CD1c-positive myeloid dendritic cell (primary cell): ENCODE data around the gene UXS1.

Experiments used
- DNase-seq: peaks from one replicate; pipeline ENCODE4 v3.0.0-alpha.2; 2016; ENCODE audit errors: extremely low spot score

Gene UXS1

DNA sequence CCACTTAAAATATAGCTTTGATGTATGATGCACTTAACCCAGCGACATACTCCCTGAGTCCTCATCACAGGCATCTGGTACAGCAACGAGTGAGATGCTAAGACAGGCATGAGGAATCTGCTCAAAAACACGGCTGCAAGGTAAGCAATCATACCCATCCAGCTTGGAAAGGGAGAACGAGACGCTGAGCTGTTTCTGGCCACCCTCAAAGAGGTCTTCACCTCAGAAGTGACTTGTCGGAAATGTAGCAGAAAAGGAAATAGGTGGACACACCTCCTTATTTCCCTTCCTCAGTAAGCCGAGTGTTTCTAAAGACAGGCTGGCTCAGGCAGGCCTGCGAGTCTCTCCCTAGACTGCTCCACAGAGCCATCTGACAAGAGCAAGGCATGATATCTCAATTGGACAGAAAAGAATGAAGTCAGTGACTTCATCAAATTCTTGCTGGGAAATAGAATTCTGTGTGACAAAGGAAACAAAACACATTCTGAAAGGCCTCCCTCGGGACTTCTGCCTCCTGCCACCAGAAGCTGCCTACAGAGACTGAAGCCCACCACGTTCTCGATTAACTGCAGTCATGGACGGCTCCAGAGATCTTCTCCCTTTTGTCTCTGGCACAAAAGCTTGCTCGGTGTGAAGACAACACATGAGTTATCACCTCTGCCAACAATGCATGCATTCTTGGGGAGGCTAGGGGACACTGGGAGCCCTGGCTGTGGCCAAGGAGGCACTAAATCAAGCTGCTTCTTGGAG, 84.3 kb downstream of the UXS1 start:
- no peak for DNase-seq

DNA sequence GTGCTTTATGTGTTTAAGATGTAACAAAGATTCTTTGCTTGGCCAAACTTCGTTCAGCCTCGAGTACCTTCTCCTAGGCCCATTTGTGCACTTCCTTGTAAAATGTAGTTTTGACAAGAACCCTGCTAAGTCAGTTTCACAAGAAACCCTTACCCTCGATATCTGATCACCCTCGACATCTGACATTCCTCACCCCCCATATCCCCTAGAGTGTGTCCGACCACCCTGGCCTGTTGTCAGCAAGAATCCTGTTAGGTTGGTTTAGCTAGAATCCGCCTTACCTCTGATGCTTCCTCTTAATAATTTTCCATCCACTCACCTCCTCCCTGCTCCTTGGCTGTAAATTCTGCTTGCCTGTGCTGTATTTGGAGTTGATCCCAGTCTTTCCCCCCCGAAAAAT, 85.3 kb downstream of the UXS1 start:
- DNase-seq, result no peak

DNA sequence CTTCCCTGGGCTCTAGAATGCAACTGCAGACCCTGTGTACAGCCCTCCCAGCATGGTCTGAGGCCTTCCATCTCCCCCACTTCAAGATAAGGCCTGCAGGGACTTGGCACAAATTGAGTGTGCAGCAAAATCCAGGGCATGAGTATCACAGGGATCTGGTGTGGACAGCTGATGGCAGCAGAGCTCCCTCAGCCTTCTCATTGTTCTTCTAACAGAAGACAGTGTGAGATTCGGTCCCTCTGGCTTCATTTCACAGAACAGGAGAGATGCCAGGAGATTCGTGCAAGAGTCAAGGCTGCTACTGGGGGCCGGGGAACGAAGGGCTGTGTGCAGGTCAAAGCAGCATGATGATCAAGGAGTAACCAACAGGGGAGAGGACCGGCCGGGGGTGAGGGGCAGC, 85.8 kb downstream of the UXS1 start:
- no peak for DNase-seq

DNA sequence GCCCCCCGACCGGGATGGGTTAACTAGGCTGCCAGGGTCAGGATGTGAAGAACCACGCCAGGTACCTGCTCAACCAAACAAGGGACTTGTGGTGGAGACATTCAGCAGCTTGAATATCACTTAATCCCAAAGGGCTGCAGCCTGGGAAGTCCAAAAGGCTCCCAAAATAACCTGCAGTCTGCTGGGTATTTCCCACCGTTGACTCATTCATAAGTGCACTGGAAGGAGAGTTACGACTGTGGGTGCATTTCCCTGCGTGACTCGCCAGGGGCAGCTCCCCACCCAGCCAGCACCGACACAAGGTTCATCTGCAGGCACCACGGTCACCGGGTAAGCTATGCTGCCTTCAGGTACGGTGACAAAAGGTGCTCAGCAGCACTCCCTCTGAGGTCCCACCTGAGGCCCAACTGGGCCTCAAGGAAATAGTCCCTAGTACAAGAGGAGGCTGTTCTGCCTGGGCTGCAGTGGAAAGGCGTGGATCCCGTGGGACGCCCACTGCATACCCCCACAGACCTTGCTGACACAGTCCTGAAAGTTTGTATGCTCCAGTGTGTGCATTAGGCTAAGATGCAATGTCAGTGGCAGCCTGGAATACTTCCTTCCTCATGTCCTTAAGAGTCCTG, 86.5 kb downstream of the UXS1 start:
- no peak for DNase-seq

DNA sequence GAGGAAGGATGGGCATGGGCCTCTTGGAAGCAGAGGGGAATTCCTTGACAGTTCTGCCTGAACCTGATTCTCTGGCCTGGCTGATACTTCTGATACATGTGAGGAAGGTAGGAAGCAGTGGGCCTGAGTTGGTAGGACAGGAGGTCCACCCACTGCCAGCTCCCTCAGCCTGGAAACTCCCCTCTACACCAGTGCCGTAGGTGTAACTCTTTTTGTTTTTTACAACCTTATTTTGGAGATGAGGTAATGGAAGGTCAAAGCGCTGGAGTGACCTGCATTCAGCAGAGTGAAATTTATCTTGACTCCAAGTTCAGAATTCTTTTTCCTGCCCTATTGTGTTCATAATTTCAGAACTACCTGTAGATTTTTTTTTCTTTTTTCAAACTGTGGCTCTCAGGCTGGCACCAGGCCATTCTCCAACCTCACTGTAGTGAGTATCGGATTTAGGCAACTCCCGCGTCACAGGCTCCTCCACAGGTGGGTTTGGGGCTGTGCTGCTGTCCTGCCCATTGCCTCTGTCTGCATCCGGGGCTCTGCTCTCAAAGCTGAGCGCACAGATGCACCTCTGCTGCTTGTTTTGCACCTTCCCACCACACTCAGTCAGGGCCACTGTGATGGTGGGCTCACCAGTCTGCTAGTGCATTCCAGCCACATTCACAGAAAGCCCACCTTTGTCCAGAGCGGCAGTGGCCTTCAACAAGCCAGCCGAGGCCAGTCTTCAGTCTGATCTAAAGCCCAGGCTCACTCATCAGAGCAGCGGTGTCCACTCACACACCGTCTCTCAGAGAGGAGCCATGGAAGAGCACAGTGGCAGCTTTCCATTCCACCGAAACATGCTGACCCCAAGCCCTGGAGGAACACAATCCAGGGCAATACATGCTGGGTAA, 87.2 kb downstream of the UXS1 start:
- no peak for DNase-seq

DNA sequence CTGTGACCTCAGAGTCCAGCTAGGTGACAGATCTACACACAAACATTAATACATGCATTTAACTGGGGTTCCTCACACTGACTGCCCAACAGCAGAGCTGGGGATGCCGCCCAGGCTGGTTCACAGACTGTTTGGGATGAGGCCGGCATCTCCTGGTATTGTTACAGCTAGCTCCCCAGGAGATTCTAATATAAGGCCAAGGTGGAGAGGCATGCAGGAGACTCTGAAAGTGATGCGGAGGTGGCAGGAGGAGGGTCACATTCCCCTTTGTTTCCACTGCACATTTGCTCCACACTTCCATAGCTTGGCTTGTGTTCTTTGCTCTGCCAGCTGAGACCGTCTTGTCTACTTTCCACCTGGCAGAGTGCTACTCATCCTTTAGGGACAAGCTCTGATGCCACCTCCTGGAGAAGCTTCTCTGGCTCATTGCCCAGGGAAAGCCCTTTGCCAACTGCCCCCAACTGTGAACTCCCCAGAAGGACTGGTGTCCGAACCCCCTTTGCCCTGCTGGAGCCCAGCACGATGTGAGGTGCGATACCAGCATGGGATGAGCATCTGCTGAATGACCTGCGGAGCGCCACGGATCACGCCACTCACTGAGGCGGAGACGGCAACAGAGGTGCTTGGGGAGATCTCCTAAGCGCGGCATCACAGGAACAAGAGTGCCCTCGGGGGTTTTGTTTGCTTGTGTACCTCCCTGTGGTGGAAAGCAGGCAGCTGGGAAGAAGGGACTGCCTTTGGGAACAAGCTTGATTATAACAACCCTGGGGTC, 88.8 kb downstream of the UXS1 start:
- no peak for DNase-seq

DNA sequence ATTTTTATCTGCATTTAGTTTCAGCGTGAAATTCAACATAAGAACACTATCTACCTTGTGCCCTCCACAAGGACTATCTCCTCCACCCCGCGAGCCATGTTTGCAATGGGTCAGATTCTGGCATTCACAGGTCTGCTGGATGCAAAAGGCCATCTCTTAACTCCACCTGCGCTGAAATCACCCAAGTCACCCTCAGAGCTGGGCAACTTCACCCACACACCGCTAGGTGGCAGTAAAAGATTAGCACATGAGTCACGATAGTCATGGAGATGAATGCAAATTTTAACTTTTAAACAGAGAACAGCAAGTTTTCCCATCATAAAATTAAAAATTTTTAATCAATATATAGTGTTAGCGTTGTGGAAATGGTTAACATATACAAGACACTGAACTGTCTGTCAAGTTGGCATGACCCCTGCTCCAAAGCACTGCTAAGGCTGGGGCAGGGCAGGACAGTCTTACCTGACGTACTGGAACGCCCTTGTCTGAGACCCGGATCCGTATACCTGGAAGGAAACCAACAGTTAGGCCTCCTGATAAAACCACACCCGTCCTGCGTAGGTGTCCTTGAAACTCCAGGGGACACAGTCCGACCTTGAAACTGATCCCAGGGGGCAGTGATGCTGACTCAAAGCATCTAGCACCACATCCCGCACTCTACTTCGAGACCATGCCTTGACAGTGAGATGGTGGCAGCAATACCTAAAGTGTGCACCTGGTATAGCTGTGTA, 89.6 kb downstream of the UXS1 start:
- DNase-seq, result peak; percentile 77

DNA sequence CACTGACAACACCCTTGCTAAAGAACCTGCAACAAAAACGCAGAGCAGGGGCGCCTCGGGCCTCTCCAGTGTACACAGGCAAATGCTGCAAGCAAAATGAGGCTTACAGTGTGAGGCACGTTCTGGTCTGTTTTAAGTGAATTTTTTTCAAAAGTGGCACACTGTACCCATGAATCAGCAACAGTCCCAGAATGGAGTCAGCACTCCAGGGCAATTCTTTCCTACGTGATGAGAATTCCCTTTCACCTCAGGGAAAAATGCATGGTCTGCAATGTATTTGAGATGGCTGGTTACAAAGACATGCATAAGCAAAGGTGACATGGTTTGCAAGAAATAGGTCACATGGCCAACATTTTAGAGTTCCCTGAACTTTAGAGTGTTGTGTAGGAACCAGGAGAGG, 94.4 kb downstream of the UXS1 start:
- no peak for DNase-seq

DNA sequence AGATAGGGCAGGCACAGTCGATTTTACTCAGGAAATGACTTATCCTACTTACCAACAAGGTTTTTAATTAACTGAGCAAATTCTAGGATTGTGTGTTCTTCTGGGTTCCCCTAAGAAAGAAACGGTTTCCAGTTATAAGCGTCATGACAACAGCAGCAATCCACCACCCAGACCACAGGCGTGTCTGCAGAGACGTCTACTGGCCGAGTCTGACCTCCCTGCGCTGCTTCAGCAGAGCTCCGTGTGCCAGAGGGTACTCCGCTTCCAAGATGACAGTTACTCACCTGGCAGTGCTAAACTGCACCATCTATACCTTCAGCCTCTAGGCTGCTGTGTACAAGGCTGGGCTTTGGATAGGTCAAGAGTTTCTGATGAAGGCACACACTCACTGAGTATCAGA, 95.4 kb downstream of the UXS1 start:
- no peak for DNase-seq

DNA sequence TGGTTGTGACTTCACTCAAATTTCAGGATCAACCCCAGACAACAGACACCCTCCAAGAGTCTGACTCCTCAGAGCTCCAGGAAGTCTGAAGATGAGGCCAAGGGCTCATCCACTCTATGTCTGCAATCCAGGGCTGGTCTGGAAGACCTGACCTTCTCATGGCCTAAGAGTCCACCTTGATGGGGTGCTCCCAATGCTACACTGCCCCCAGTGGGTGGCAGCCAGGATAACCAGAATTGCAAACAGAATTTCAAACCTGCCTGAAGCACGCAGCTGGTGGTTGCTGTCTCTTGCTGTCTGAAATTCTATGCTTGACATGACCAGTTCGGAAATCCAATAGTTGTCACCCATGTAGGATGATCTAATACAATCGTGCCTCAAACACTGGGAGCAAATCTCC, 96.0 kb downstream of the UXS1 start:
- DNase-seq, result no peak

DNA sequence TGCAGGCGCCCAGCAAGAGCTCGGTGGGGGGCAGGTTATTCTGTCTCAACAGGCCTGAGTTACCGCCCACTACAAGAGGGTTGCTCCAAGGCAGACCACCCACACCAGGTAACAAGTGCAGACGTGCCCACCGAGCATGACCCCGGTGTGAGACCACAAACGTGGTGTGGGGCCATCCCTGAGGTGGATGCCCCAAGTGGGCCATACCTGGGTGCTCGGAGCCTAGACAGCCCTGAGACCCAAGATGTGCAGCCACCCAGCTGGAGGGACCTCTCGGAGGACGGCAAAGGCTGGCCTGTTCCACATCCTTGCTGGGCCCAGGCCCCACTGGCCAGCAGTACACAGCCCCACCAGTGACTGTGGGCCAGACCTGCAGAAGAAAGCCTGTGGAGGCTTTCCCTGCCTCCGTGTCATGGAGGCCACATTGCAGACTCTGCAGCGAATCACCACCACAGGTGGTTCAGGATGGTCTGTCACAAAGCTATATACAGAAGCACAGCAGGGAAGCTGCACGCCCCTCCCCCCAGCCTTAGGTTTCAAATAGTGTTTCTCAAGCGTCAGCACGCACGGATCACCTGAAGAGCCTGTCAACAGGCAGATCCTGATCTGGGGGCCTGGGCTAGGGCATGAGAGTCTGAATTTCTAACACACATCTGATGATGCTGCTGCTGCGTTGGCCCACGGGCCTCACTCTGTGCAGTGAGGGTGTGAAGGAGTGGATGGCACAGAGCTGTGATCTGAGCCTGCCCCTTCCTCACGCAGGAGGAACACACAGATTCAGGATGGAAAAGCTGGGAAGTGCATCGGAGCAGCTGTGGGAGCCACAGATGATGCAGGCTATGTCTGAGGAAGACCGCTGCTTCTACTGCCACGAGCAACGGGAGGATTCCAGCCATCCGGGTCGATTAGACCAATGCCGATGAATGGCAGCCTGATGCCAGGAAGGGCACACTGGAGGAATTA, 96.8 kb downstream of the UXS1 start:
- DNase-seq, result no peak

DNA sequence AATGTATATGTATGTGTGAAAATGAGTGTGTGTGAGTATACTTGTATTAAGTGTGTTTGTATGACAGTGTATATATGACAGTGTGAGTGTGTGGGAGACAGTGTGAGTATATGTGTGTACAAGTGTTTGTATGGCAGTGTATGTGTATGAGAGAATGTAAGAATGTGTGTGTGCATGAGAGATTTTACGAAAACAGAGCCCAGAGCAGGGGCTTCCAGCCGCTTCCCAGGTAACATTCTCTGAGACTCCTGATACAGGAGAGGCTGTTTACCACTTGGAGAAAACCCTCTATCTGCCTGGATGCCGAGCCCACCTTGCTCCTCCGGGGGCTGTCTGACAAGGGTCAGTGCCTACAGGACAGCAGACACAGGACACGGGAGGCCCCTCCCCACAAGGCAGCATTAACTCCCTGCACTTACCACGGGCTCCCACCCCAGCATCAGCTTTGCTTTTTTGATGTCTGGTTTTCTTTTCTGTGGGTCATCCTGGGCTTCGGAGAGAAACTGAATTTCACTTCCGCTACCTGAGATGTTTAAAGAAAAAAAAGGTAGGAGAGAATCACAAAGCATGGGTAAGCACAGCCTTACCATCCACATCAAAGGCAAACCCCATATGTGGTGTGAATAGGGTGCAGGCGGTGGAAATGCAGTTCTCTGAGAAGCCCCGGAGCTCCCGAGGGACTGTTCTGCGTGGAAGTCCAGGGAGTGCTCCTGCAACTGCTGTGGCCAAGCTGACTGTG, 97.6 kb downstream of the UXS1 start:
- DNase-seq, result no peak

DNA sequence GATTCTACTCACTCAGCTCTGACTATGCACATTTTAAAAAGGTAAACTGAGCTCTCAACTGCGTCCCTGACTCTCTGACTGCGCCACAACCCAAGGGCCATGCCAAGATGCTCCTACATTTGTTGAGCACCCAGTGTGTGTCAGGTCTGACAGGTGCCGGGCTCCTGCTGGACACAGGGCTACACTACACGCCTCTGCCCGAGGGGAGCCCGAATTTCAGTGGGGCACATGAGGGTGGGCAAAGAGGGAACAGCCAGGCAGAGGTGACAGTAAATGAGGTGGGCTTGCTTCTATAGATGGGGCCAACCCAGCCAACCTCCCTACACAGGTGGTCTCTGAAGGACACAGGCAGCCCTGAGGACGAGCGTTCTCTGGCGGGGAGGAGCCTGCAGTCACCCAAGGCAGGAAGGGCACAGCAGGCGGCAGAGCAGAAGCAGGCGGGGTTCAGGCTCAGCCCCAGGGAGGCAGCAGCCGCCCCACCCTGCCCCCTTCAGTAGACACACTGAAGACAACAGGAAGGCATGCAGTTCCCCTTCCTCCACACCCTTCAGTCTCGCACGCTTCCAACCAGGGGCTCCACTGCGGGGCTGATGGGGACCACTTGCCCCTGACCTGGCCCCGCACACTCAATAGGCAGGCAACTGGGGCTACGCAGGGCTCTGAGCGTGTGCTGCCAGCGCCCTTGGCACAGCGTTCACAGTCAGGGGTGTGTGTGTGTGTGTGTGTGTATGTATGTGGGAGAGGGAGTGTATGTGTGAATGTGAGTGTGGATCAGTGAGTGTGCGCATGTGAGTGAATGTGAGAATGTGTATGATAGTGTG, 98.4 kb downstream of the UXS1 start:
- DNase-seq, result peak; percentile 40

DNA sequence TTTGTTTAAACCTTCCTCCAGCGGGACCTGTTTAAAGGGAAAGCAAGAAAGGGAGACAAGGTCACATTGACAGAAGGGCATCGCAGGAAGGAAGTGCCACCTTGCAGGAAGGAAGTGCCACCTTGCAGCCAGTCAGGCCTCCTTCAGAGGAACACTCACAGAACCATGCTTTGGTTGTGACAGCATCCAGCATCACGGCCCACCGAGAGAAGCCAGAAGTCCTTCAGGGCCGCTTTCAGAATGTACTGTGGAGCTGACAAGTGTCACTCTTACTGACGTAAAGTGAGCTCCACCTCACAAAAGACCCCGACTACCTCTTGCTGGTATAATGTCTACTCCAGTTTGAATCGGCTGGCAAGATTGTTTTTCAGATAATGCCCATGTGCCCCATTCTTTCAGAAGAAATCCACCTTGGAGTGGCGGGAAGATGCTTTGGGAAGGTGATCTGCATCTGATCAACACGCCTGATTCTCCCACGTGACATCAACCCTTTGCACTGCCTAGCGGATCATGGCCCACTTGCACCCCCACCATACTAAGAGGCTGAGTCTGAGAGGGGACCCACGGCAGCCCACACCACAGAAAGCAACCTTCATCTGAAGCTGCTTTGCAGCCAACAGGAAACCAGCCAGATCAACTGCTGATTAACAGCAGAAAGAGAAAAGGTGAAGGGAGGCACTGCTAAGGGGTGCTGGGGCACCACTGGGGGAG, 99.8 kb downstream of the UXS1 start:
- DNase-seq, result peak; percentile 15

DNA sequence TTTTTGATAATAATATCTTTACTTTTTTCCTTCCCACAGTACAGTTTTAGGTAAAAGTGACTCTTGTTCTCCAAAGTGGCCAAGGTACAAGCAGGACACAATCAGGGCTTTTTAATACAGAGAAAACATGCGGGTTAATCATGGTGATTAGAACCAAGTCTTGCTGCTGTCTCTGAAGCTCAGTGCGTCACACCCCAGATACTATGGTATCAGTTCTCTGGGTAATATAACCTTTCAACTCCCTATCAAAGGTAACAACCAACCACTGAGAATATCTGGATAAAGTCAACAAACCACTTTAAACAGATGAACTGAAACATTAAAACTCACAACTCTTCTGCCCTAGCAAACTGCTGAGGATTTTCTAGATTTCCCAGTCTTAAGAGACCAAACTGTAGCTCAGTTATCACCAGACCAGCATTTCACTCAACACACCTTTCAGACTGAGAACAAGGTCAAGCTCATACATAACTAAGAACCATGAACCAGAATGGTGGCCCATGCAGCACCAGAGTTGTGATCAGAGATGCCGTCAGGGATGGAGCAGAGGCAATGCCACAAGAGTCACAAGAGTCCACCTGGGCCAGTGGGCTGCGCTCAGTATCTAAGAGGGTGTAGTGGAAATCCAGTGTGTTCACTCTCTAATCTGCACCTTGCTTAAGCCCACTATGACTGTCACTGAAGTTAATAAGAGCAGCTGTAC, 103.0 kb downstream of the UXS1 start:
- no peak for DNase-seq

DNA sequence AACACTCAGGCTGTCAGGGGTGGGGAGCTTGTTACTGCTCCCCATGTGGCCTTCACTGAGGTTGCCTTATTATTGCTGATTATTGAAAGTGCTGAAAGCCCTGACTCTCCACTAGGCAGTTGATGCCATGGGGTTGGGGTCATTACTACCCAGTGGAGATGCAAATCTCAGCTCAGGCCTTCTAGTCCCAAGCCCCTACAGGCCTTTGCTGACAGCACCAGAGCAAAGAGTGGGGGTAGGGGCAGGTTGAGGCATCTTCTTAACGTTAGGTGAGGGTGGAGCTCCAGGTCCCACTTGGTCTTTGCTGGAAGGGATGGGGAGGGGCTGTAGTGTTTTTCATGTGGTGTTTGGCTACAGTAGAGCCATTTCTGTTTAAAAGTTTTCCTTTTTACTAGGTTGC, 104.5 kb downstream of the UXS1 start:
- no peak for DNase-seq
